Testis (tissue), 3 donors: ENCODE results near the gene DIAPH3. TPM values are rescaled to one million over a fixed set of nuclear protein-coding genes. Genes with fewer than 3 reads are reported as not detected.

ENCODE experiments used
- DNase-seq: peaks from one replicate; pipeline ENCODE4 v3.0.0-alpha.2; 2019
- H3K27ac ChIP-seq, 2 donors: fragments of 200-600 bp; sonication (generic); one replicate each; pipeline ENCODE4 v1.5.1; 2019
- H3K27me3 ChIP-seq: fragments of 200-600 bp; sonication (generic); one replicate; pipeline ENCODE4 v1.5.1; 2019
- H3K36me3 ChIP-seq: fragments of 200-600 bp; sonication (generic); one replicate; pipeline ENCODE4 v1.5.1; 2017; ENCODE audit warnings: low read depth; ENCODE audit errors: missing control alignments
- H3K4me1 ChIP-seq: fragments of 200-600 bp; sonication (generic); one replicate; pipeline ENCODE4 v1.5.1; 2019
- H3K4me3 ChIP-seq, 2 donors: fragments of 200-600 bp; sonication (generic); one replicate each; pipeline ENCODE4 v1.5.1; 2017 to 2019
- H3K9me3 ChIP-seq: fragments of 200-600 bp; sonication (generic); one replicate; pipeline ENCODE4 v1.5.1; 2017
- CTCF ChIP-seq, 3 experiments: fragments of 450-650 bp in 2 of 3; fragments of 200-600 bp in 1 of 3; sonication (generic) in 1 of 3; IDR thresholded peaks; one replicate each; pipeline ENCODE4 v1.5.1; 2016 to 2019; ENCODE audit warnings: antibody characterized with exemption in 3 of 3, mild to moderate bottlenecking in 2 of 3, moderate library complexity in 1 of 3
- POLR2A ChIP-seq: fragments of 450-650 bp; IDR thresholded peaks from one replicate; pipeline ENCODE4 v1.6.1; 2017; ENCODE audit warnings: antibody characterized with exemption, mild to moderate bottlenecking, moderate library complexity
- WGBS, 2 donors: methylation state at CpG; one replicate each; pipeline ENCODE4 v1.1.5; 2018; 5-methylcytosine and 5-hydroxymethylcytosine counted together
- intact Hi-C: fragments of 100-400 bp; cut with DNase I; formaldehyde crosslinking; loops from one replicate; pipeline ENCODE4 v1.15.1; 2023; ENCODE audit warnings: low total_unique reads
- polyA plus RNA-seq: library from polyadenylated mRNA; stranded (reverse); fragments of 350-450 nt; fragmentation: Illumina TruSeq; extraction: RNeasy Lipid Tissue Mini Kit (QIAGEN cat#74804); gene quantifications from one replicate; pipeline ENCODE4 v1.2.3, GENCODE V29; 2014; ENCODE audit warnings: low read depth, low replicate concordance; ENCODE audit not compliant: insufficient read depth
- total RNA-seq, 2 donors: library from RNA; depleted of rRNA; stranded (reverse); fragments of >200 nt; gene quantifications; one replicate each; pipeline ENCODE4 v1.2.3, GENCODE V29; 2016

The DIAPH3 gene
- total and polyA plus RNA-seq, 3 donors from 2014 or later: 12.5 to 30.3 (median 18.7) TPM

GRCh38 chr13:59879281-59879680, 284.4 kb downstream of the DIAPH3 start:
- TF ChIP-seq CTCF (IDR thresholded peaks at IDR 0.05) (no peak), POLR2A (no peak)
- Histone ChIP-seq H3K27me3 (no peaks in the 10 kb centered on the region), H3K9me3 (no peaks in the 10 kb centered on the region), H3K4me3 (no peak overlapping the region), H3K36me3 (no peaks in the 10 kb centered on the region), H3K4me1 (no peaks in the 10 kb centered on the region), H3K27ac (no peak overlapping the region)
- intact Hi-C loops: no loop called here
- 65 to 67% methylated on average over 4 of the region's 4 CpGs for WGBS, 2 donors
- no peak for DNase-seq

- H3K4me3 ChIP-seq: no peak overlapping the region
- 86 to 89% methylated on average over 2 of the region's 2 CpGs for WGBS, 2 donors
- H3K9me3 ChIP-seq: no peaks in the 10 kb centered on the region
- intact Hi-C loops: no loop called here
- no peak overlapping the region for H3K27ac ChIP-seq
- H3K4me1 ChIP-seq: no peaks in the 10 kb centered on the region
- H3K27me3 ChIP-seq: no peaks in the 10 kb centered on the region
- no peak for DNase-seq
- H3K36me3 ChIP-seq: no peaks in the 10 kb centered on the region
- TF ChIP-seq CTCF (IDR thresholded peaks at IDR 0.05) (no peak), POLR2A (no peak)
Measured at GRCh38 chr13:59877933-59878332, 285.8 kb downstream of the DIAPH3 start.

- TF ChIP-seq CTCF (IDR thresholded peaks at IDR 0.05): no peak
- TF ChIP-seq POLR2A: no peak
- Histone ChIP-seq H3K27ac (no peak overlapping the region), H3K9me3 (no peaks in the 10 kb centered on the region), H3K4me3 (no peak overlapping the region), H3K36me3 (no peaks in the 10 kb centered on the region), H3K4me1 (no peaks in the 10 kb centered on the region), H3K27me3 (no peaks in the 10 kb centered on the region)
- DNase-seq: no peak
- WGBS, 2 donors: 85 to 93% methylated on average over 2 of the region's 2 CpGs
- intact Hi-C loops: no loop called here
Measured at GRCh38 chr13:59874973-59875372, 288.8 kb downstream of the DIAPH3 start.

- intact Hi-C loops: no loop called here
Measured at GRCh38 chr13:59873856-59874255, 289.9 kb downstream of the DIAPH3 start.

More at GRCh38 chr13:59873856-59874255, 289.9 kb downstream of the DIAPH3 start:
- Histone ChIP-seq H3K4me1 (no peaks in the 10 kb centered on the region), H3K27me3 (no peaks in the 10 kb centered on the region), H3K36me3 (no peaks in the 10 kb centered on the region), H3K4me3 (no peak overlapping the region), H3K27ac (no peak overlapping the region), H3K9me3 (no peaks in the 10 kb centered on the region)
- TF ChIP-seq CTCF (IDR thresholded peaks at IDR 0.05) (no peak), POLR2A (no peak)
- DNase-seq: no peak
- WGBS, 2 donors: 92 to 97% methylated on average over 7 of the region's 7 CpGs
